ENCODE data around the gene PRPH.

DNA sequence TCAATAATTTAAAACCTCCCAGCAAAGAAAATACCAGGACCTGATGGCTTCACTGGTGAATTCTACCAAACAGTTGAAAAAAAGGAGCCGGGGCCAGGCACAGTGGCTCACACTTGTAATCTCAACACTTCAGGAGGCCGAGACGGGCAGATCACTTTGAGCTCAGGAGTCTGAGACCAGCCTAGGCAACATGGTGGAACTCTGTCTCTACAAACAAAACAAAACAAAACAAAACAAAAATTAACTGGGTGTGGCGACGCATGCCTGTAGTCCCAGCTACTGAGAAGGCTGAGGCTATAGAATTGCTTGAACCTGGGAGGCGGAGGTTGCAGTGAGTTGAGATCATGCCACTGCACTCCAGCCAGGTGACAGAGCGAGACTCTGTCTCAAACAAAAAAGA lies 14.4 kb downstream of the PRPH start:
- TF ChIP-seq, protein P1, sequence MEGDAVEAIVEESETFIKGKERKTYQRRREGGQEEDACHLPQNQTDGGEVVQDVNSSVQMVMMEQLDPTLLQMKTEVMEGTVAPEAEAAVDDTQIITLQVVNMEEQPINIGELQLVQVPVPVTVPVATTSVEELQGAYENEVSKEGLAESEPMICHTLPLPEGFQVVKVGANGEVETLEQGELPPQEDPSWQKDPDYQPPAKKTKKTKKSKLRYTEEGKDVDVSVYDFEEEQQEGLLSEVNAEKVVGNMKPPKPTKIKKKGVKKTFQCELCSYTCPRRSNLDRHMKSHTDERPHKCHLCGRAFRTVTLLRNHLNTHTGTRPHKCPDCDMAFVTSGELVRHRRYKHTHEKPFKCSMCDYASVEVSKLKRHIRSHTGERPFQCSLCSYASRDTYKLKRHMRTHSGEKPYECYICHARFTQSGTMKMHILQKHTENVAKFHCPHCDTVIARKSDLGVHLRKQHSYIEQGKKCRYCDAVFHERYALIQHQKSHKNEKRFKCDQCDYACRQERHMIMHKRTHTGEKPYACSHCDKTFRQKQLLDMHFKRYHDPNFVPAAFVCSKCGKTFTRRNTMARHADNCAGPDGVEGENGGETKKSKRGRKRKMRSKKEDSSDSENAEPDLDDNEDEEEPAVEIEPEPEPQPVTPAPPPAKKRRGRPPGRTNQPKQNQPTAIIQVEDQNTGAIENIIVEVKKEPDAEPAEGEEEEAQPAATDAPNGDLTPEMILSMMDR (conservative IDR thresholded peaks at IDR 0.05; ENCODE audit: low read depth, low read length): no peak
- TF ChIP-seq EZH2 (IDR thresholded peaks at IDR 0.05; ENCODE audit: borderline replicate concordance, low read depth, low read length, poor library complexity, severe bottlenecking): no peak

Data from A673 (cell line).